HG02938 (cell line): ENCODE results near the gene CYB561.

Source experiments
- ATAC-seq: cut with Tn5 transposase; IDR thresholded peaks from one replicate; pipeline ENCODE4 v1.9.1; 2021; ENCODE audit warnings: mild to moderate bottlenecking, moderate library complexity; ENCODE audit not compliant: unreplicated experiment

Gene CYB561

GRCh38 chr17:63452046-63452961 lies 6.2 kb upstream of the CYB561 start:
- no peak for ATAC-seq

- no peak for ATAC-seq
These were observed 5.0 kb upstream of the CYB561 start for GRCh38 chr17:63451150-63451549.

- no peak for ATAC-seq
These were observed 4.4 kb upstream of the CYB561 start for GRCh38 chr17:63450551-63450950.

DNA sequence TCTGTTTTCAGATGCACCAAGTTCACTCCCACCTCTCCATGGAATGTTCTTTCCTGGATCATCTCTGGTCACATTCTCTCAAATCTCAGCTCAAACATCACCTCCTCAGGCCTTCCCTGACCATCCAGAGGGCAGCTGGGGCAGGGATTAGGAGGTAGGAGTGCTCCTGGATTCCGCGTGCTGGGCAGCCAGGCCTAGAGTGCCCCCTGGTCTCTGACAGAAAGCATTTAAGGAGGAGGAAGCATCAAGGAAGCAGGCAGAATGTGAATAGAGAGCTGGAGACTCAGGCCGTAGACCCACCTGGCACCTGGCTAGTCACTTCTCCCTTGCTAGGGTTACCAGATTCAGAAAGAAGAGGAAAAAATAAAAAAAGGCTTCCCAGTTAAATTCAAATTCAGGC lies 2.5 kb upstream of the CYB561 start:
- ATAC-seq, result no peak

DNA sequence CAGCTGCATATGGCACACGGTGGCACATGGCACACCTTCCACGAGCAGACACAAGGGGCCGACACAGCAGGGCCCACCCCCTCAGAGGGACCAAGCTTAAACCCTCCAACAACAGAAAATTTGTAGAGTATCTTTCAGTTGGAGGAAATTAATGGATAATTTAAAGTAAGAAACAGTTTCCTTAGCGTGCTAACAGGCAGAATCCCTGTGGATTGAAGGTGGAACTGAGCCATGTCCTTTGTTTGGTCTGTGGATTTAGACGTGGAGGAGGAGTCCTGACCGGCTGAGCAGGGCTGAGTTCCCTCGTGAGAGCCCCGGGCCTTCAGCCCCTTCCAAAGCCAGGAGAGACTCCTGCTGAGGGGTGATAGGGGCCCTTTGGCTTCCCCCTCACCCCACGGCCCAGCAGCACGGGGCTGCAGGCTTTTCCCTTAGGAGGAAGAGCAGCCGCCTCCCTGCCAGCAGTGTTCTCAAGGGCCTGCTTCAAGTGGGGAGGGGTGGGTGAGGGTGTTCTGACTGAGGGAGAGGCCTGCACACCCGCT lies 1.4 kb upstream of the CYB561 start:
- ATAC-seq, result no peak

GRCh38 chr17:63446753-63447470 lies 806 bp upstream of the CYB561 start:
- ATAC-seq, result no peak

DNA sequence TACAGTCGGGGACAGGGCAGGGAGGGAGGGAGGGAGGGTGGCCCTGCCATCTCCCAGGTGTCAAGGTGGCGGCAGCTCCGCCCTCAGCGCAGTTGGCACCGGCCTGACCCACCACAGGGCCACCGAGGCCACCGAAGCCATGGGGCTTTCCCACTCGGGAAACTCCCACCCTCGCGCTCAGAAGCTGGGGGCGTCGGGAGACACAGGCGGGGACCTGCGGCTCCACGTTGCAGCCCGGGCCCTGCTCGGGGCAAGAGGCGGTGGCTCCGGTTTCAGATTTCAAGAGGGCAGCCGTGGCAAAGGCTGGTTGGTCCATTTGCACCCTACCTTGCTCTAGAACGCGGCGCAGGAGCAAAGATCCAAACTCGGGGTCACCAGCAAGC lies 544 bp downstream of the CYB561 start:
- ATAC-seq, result peak; percentile 38

DNA sequence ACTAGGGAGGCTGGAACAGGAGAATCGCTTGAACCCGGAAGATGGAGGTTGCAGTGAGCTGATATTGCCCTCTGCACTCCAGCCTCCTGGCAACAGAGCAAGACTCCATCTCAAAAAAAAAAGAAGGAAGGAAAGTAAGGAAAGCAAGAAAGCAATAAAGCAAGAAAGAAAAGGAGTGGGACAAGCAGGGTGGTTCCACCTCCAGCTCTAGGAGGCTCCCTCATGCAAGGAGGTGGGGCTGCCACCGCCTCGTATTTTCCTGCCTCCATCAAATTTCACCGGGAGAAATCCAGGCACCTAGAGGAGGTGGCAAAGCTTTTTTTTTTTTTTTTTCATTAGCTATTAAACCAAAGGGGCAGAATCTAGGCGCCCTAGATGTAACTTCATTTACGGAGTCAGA lies 1.0 kb downstream of the CYB561 start:
- no peak for ATAC-seq

DNA sequence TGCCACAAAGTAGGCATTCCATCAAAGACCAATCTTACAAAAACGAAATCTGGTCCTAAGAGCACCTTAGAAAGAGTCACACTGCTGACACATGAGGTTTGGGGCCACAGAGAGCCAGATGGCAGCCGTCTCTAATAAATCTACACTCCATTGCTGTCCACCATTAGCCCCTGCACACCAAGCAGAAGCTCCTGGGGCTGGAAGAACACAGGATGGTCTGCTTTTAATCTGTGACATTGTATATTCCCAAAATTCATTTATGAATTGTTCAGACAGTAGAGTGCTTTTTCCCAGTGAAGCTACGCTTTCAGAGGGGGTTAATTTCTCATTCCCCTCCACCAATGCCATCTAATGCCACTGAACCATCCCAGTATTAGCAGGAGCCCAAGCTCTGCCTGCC lies 1.6 kb downstream of the CYB561 start:
- no peak for ATAC-seq

- no peak for ATAC-seq
These were observed 3.1 kb downstream of the CYB561 start for GRCh38 chr17:63443053-63443452.

DNA sequence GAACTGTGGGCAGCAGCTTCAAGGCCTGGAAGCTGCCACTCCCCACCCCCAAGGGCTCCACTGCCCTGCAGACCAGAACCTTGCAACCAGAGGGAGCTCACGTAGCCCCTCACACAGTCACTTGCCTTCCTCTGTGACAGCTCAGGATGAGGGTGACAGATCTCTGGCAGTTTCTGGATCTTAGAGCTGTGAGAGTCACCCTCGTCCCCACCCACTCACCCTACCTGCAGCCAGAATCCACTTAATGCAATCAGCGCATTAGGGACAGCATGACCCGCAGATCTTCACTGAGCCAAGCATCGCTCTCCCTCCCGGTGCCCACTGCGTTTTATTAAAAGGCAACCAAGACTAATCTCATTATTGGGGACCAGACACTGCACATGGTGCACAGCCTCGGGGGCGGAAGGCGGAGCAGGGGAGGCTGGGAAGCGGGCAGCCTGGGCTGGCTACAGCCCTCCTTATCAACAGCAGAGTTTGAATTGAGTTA lies 3.5 kb downstream of the CYB561 start:
- no peak for ATAC-seq

GRCh38 chr17:63442074-63442473 lies 4.0 kb downstream of the CYB561 start:
- no peak for ATAC-seq

- no peak for ATAC-seq
These were observed 4.5 kb downstream of the CYB561 start for GRCh38 chr17:63441654-63442053.

DNA sequence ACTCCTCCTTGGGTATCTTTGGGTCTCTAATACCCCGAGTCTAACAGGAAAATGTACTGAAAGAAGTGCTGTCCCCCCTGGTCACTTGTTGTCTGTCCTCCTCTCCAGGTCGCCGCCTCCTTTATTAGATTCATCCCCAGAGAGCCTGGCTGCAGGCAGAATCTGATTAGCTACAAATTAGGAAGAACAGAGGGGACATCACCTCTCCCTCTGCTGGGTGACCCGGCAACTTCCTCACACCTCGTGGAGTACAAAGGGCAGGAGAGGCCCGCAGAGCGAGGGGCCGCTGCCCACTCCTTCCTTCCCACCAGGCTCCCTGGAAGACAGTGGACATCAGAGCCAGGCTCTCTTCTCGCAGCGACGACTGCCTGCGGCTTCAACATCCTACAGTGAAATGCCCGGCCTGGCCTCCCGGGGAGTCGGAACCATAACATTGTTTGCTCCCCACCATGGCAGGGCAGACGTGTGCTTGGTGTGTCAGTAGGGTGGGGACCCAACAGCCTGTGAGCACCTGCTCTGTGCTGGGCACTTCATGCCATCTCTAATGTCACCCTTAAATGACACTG lies 5.3 kb downstream of the CYB561 start:
- ATAC-seq, result no peak

DNA sequence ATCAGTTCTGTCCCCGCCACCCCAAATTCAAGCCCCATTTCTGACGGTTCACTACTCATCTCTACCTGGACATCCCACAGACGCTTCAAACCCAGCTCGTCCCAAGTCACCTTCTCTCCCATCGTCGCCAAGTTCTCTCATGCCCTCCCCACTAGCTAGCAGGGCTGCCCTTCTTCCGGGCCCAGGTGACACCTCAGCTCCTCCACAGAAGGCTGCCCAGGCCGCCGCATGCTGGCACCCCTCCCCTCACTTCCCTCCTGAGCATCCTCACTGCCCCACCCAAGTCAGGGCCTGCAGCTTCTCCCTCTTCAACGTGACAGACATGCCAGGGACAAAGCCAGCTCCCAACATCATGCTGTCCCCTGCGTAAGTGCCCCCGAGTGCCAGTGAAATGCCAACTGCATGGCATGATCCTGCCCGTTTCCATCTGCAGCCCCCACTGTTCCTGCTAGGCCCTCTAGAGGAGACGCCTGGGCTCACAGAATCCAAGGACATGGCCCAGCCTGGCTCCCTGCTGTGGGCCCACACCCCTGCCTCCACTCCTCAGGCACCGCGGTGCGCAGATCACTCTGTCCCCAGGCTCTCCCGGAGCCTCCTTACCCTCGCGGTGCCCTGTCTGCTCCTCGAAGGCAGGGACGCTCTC lies 5.9 kb downstream of the CYB561 start:
- ATAC-seq, result no peak

- ATAC-seq, result no peak
These were observed 6.4 kb downstream of the CYB561 start for GRCh38 chr17:63439687-63440086.

DNA sequence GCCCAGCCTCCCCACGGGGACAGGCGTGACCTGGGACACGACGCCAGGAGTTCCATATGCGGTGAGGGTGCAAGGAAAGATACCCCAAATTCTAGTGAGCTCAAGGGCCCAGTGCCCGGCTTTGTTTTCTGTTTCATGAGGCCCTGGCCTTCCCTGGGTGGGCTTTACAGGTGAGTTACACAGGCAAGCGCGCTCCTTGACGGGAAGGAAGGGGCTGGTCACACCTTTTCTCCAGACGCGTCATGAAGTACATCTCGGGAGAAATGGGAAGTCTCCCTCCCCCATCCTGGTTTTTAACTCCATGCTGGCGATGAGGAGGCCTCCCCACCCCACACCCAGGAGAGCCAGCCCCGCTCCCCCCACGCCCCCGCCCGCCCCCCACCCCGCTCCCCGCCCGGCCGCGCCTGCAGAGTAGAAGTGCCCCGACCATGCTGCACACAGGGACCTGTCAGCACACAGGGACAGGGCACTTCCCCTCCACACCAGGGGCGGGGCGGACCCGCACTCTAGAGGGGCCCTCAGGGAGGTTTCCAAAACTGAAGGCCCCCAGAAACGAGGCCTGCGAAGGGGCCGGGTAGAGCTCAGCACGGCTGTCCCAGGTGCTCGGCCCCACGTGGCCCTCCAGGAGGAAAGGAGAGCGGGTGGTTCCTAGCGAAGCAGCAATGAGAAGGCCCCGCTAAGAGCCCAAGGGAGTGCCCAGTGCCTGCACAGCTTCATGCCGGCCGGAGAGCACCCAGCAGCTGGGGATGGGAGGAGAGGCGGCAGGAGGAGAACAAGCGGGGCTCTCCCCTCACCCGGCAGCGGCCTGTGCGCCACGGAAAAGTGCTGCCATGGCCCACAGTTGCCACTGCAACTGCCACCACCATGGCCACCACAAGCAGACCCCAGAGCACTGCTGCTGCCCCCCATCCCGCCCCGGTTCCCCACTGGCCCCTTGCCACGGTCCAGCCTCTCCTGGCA lies 7.7 kb downstream of the CYB561 start:
- no peak for ATAC-seq

GRCh38 chr17:63437287-63438091 lies 8.6 kb downstream of the CYB561 start:
- ATAC-seq, result no peak

GRCh38 chr17:63436523-63437110 lies 9.5 kb downstream of the CYB561 start:
- ATAC-seq, result no peak
